Activated naive CD8-positive, alpha-beta T cell treated with anti-CD3 and anti-CD28 coated beads, Interleukin-2, amount 50 U/mL, for 16 hours (primary cell): Measurements from ENCODE around the gene C14orf132.
"Not testable (repeated sequence)": the region's sequence is repeated elsewhere in the genome, so short reads cannot be mapped to it uniquely, and the experiment has no call there.

Experiments
- DNase-seq: peaks from one replicate; pipeline ENCODE4 v3.0.0-alpha.2; 2020; ENCODE audit warnings: low read depth, low spot score

Gene C14orf132

GRCh38 chr14:96059519-96060135 lies 20.5 kb downstream of the C14orf132 start:
- DNase-seq: no peak

- no peak for DNase-seq
Observed at GRCh38 chr14:96060186-96060933, 21.2 kb downstream of the C14orf132 start.

GRCh38 chr14:96062010-96062409 lies 22.8 kb downstream of the C14orf132 start:
- DNase-seq: no peak

- no peak for DNase-seq
Observed at GRCh38 chr14:96062506-96062905, 23.3 kb downstream of the C14orf132 start.

GRCh38 chr14:96064866-96065265 lies 25.7 kb downstream of the C14orf132 start:
- DNase-seq: no peak

- no peak for DNase-seq
Observed at GRCh38 chr14:96065661-96066459, 26.7 kb downstream of the C14orf132 start.

- no peak for DNase-seq
Observed at GRCh38 chr14:96066976-96067375, 27.8 kb downstream of the C14orf132 start.

- no peak for DNase-seq
Observed at GRCh38 chr14:96067985-96068930, 29.1 kb downstream of the C14orf132 start.

GRCh38 chr14:96069421-96069820 lies 30.3 kb downstream of the C14orf132 start:
- no peak for DNase-seq

- no peak for DNase-seq
Observed at GRCh38 chr14:96071561-96071960, 32.4 kb downstream of the C14orf132 start.

- DNase-seq: no peak
Observed at GRCh38 chr14:96072076-96072475, 32.9 kb downstream of the C14orf132 start.

- DNase-seq: no peak
Observed at GRCh38 chr14:96072746-96073145, 33.6 kb downstream of the C14orf132 start.

- not testable (repeated sequence) for DNase-seq
Observed at GRCh38 chr14:96073260-96074039, 34.3 kb downstream of the C14orf132 start.

- no peak for DNase-seq
Observed at GRCh38 chr14:96077983-96078624, 38.9 kb downstream of the C14orf132 start.

- DNase-seq: no peak
Observed at GRCh38 chr14:96078625-96079016, 39.5 kb downstream of the C14orf132 start.

- DNase-seq: no peak
Observed at GRCh38 chr14:96079066-96079465, 39.9 kb downstream of the C14orf132 start.

- DNase-seq: no peak
Observed at GRCh38 chr14:96080571-96080970, 41.4 kb downstream of the C14orf132 start.

- DNase-seq: no peak
Observed at GRCh38 chr14:96081224-96081623, 42.1 kb downstream of the C14orf132 start.

GRCh38 chr14:96081767-96082400 lies 42.7 kb downstream of the C14orf132 start:
- DNase-seq: no peak
